Measurements from ENCODE around the gene FXYD5.

FXYD5 gene

DNA sequence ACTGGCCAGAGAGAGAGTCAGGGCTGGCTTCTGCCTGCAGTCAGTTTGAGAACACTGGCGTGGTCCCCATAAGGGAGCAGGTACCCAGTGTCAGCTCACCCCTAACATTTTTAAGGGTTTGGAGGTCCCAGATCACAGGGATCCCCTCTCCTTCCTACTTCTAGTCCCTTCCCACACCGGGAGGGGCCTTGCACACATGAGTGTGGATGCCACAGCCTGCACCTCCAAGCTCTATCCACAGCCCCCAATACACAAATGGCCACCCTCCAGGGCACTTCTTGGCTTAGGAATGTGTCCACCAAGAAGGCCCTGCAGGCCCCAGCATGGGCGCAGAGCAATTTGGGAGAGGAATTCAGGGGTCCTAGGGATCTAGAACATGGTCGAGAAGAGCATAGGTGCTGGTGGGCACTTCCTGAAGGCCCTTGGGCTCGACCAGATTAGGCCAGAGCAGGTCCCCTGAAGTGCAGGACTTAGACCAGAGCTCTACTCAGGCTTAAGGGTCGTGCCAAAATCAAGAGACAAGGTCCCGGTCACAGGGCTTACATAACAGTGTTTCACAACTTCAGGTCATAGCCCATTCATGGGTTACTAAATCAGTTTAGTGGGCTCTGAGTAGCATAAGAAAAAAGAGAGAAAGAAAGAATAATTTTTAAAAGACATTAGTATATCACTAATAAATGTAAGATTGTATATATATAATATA is 16.0 kb downstream of the FXYD5 start:
- no peaks in the 10 kb centered on the region for H3K4me1 ChIP-seq (ENCODE audit: control insufficient read depth, insufficient read depth, low read length)
- H3K27ac ChIP-seq (ENCODE audit: low read depth, low read length): no peak overlapping the region
- H3K36me3 ChIP-seq (ENCODE audit: control insufficient read depth, insufficient read depth, low read length): peaks cover 5% of the 10 kb centered on the region
- H3K9ac ChIP-seq (ENCODE audit: low read length): no peak overlapping the region
- no peaks in the 10 kb centered on the region for H3K27me3 ChIP-seq (ENCODE audit: control insufficient read depth, insufficient read depth, low read length)
- no peak overlapping the region for H3K4me3 ChIP-seq (ENCODE audit: low read length)

DNA sequence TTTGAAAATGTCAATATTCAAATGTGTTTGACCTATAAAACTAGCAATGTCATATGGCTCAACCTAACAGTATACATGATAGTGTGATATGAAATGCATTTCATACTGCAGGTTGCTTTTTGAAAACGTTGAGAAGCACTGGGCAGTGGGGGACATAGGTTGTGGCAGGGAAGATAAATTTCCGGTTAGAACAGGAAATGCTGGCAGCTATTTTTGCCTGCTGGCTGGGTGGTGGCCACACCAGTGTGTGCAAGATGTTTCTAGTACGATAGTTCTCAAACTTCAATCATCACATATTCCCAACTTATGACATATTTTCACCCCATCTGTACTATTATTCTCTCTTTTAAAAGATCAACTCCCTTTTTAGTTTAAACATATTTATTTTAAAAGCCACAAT is 17.2 kb downstream of the FXYD5 start:
- no peaks in the 10 kb centered on the region for H3K27me3 ChIP-seq (ENCODE audit: control insufficient read depth, insufficient read depth, low read length)
- H3K4me1 ChIP-seq (ENCODE audit: control insufficient read depth, insufficient read depth, low read length): no peaks in the 10 kb centered on the region
- H3K4me3 ChIP-seq (ENCODE audit: low read length): no peak overlapping the region
- H3K9ac ChIP-seq (ENCODE audit: low read length): no peak overlapping the region
- H3K27ac ChIP-seq (ENCODE audit: low read depth, low read length): no peak overlapping the region
- no peaks in the 10 kb centered on the region for H3K36me3 ChIP-seq (ENCODE audit: control insufficient read depth, insufficient read depth, low read length)

DNA sequence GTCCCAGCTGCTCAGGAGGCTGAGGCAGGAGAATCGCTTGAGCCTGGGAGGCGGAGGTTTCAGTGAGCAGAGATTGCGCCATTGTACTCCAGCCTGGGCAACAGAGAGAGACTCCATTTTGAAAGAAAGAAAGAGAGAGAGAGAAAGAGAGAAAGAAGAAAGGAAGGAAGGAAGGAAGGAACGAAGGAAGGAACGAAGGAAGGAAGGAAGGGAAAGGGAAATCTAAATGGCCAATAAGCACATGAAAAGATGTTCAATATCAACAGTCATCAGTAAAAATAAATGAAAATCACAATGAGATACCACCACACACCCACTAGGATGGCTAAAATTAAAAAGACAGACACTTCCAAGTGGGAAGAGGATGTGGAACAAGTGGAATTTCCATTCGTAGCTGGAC is 19.7 kb downstream of the FXYD5 start:
- H3K9ac ChIP-seq (ENCODE audit: low read length): no peak overlapping the region
- H3K4me1 ChIP-seq (ENCODE audit: control insufficient read depth, insufficient read depth, low read length): no peaks in the 10 kb centered on the region
- H3K27ac ChIP-seq (ENCODE audit: low read depth, low read length): no peak overlapping the region
- no peak overlapping the region for H3K4me3 ChIP-seq (ENCODE audit: low read length)
- no peaks in the 10 kb centered on the region for H3K36me3 ChIP-seq (ENCODE audit: control insufficient read depth, insufficient read depth, low read length)
- no peaks in the 10 kb centered on the region for H3K27me3 ChIP-seq (ENCODE audit: control insufficient read depth, insufficient read depth, low read length)

DNA sequence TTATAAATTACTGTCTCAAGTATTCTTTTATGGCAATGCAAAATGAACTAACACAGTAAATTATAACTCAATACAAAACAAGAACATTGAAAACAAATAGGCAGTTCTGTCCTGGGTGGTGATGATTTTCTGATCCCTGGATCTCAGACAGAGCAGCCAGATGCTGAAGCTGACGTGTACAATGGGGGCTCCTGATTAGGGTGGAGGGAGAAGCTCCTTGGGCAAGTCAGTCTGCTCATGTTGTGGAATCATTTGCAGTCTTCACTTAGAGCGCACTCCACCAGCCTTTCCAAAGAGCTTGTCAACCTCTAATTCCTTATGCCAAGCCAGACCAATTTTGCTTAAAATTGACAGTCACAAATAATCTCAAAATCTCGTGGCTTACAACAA is 21.6 kb downstream of the FXYD5 start:
- Histone ChIP-seq H3K27ac (ENCODE audit: low read depth, low read length) (no peak overlapping the region), H3K9ac (ENCODE audit: low read length) (no peak overlapping the region)

DNA sequence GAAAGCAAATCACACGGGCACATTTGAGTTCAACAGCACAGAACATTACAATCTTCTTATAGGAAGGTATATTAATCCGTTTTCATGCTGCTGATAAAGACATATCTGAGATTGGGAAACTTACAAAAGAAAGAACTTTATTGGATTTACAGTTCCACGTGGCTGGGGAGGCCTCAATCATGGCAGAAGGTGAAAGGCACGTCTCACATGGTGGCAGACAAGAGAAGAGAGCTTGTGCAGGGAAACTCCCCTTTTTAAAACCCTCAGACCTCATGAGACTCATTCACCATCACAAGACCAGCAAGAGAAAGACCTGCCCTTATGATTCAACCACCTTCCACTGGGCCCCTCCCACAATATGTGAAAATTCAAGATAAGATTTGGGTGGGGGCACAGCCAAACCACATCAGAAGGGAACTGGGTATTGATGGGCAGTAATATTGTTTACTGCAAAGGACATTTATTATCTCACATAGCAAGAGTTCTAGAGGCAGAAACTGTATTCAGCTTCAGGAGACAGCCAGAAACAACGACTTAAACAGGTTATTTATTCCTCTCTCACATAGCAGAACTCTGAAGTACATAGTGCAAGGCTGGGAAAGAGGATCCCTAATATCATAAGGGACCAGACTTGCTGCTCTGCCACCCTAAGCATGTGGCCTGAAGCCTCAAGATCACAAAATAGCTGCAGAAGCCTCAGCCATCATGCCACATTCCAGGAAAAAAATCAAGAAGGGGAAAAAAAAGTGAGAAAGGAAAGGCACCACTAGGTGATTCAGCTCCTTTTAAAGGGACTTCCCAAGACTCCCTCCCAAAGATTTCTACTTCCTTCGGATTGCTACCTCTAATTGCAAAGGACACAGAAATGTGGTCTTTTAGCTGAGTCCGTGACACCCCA is 23.1 kb downstream of the FXYD5 start:
- Histone ChIP-seq H3K27me3 (ENCODE audit: control insufficient read depth, insufficient read depth, low read length) (no peaks in the 10 kb centered on the region), H3K36me3 (ENCODE audit: control insufficient read depth, insufficient read depth, low read length) (no peaks in the 10 kb centered on the region), H3K4me1 (ENCODE audit: control insufficient read depth, insufficient read depth, low read length) (no peaks in the 10 kb centered on the region), H3K27ac (ENCODE audit: low read depth, low read length) (no peak overlapping the region), H3K4me3 (ENCODE audit: low read length) (no peak overlapping the region), H3K9ac (ENCODE audit: low read length) (no peak overlapping the region)

More for the DNA sequence above, 21.6 kb downstream of the FXYD5 start:
- Histone ChIP-seq H3K4me1 (ENCODE audit: control insufficient read depth, insufficient read depth, low read length) (no peaks in the 10 kb centered on the region), H3K4me3 (ENCODE audit: low read length) (no peak overlapping the region), H3K36me3 (ENCODE audit: control insufficient read depth, insufficient read depth, low read length) (no peaks in the 10 kb centered on the region), H3K27me3 (ENCODE audit: control insufficient read depth, insufficient read depth, low read length) (no peaks in the 10 kb centered on the region)

DNA sequence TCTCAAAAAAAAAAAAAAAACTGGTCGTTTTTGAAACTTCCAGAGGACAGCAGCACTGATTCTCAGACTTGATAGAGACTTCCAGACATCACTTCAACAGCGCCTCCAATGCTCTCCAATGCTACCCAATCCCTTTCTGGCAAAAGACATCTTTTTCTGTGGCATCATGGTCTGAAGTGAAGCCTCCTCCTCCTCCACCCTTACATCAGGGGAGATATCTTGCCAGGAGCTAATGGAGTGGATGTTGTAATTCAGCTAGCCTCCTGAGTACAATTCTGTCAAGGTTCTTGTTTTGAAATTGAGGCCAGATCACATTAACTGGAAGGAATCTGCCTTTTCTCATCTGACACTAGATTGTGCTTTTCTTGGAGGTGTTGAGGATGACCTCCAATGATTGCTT is 24.2 kb downstream of the FXYD5 start:
- Histone ChIP-seq H3K4me3 (ENCODE audit: low read length) (no peak overlapping the region), H3K27ac (ENCODE audit: low read depth, low read length) (no peak overlapping the region), H3K27me3 (ENCODE audit: control insufficient read depth, insufficient read depth, low read length) (no peaks in the 10 kb centered on the region), H3K36me3 (ENCODE audit: control insufficient read depth, insufficient read depth, low read length) (no peaks in the 10 kb centered on the region), H3K4me1 (ENCODE audit: control insufficient read depth, insufficient read depth, low read length) (no peaks in the 10 kb centered on the region), H3K9ac (ENCODE audit: low read length) (no peak overlapping the region)

DNA sequence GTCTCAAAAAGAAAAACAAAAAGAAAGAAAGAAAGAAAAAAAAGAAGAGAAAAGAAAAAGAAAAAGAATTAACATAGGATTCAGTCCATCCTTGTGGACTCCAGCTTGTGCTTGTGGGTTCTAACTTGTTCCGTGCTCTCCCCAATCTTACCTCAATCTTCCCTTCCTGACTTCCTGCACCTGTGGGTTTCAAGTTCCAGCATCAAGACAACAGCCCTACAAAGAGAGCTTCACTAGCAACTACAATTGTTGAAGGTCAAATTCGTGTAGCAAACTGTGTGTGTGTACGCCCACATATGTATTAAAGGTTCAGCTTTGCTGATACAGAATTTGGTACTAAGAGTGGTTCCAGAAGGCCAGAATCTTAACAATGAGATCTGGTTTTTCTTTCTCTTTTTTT is 25.3 kb downstream of the FXYD5 start:
- H3K36me3 ChIP-seq (ENCODE audit: control insufficient read depth, insufficient read depth, low read length): no peaks in the 10 kb centered on the region
- H3K4me1 ChIP-seq (ENCODE audit: control insufficient read depth, insufficient read depth, low read length): no peaks in the 10 kb centered on the region
- no peak overlapping the region for H3K4me3 ChIP-seq (ENCODE audit: low read length)
- no peak overlapping the region for H3K9ac ChIP-seq (ENCODE audit: low read length)
- no peak overlapping the region for H3K27ac ChIP-seq (ENCODE audit: low read depth, low read length)
- no peaks in the 10 kb centered on the region for H3K27me3 ChIP-seq (ENCODE audit: control insufficient read depth, insufficient read depth, low read length)

DNA sequence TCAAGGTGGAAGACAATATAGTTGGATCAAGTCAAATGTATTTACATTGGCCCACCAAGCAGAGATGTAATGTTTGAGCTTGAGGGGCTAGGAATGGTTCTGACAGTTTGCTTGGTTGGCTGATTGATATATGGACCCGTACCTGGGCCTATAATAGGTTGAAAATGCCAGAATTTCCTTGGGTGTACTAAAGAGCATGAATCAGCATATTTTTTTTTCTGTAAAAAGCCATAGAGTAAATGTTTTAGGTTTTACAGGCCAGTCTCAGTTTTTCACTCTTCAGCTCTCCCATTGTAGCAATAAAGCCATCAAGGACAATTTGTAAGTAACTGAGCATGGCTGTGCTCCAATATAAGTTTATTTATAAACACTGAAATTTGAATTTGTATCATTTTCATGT is 26.9 kb downstream of the FXYD5 start:
- no peak overlapping the region for H3K4me3 ChIP-seq (ENCODE audit: low read length)
- H3K4me1 ChIP-seq (ENCODE audit: control insufficient read depth, insufficient read depth, low read length): no peaks in the 10 kb centered on the region
- no peaks in the 10 kb centered on the region for H3K36me3 ChIP-seq (ENCODE audit: control insufficient read depth, insufficient read depth, low read length)
- H3K9ac ChIP-seq (ENCODE audit: low read length): no peak overlapping the region
- H3K27me3 ChIP-seq (ENCODE audit: control insufficient read depth, insufficient read depth, low read length): no peaks in the 10 kb centered on the region
- no peak overlapping the region for H3K27ac ChIP-seq (ENCODE audit: low read depth, low read length)

DNA sequence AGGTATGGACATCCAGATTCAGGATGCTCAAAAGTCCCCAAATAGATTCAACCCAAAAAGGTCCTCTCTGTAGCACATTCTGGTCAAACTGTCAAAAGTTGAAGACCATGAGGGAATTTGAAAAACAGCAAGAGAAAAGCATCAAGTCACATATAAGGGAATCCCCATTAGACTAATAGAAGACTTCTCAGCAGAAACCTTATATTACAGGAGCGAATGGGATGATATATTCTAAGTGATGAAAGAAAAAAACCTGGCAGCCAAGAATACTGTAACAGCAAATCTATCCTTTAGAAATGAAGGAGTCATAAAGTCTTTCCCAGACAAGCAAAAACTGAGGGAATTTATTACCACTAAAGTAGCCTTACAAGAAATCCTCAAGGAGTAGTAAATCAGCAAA is 29.7 kb downstream of the FXYD5 start:
- Histone ChIP-seq H3K4me3 (ENCODE audit: low read length) (no peak overlapping the region), H3K9ac (ENCODE audit: low read length) (no peak overlapping the region), H3K36me3 (ENCODE audit: control insufficient read depth, insufficient read depth, low read length) (no peaks in the 10 kb centered on the region), H3K27me3 (ENCODE audit: control insufficient read depth, insufficient read depth, low read length) (no peaks in the 10 kb centered on the region), H3K4me1 (ENCODE audit: control insufficient read depth, insufficient read depth, low read length) (no peaks in the 10 kb centered on the region), H3K27ac (ENCODE audit: low read depth, low read length) (no peak overlapping the region)

DNA sequence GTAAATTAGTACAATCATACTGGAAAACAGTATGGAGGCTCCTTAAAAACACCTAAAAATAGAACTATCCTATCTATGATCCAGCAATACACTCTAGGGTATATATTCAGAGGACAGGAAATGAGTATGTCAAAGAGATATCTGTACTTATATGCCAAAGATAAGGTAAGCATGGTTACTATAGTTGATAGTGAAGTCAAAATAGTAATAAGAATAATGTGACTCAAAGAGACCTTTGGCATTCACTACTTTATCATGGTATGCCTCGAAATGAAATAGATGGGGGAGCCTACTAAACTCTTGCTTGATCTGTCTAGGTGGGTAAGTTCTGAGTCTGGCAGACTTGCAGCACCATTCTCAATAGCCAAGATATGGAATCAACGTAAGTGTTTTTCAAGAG is 30.3 kb downstream of the FXYD5 start:
- H3K4me1 ChIP-seq (ENCODE audit: control insufficient read depth, insufficient read depth, low read length): no peaks in the 10 kb centered on the region
- H3K9ac ChIP-seq (ENCODE audit: low read length): no peak overlapping the region
- no peaks in the 10 kb centered on the region for H3K36me3 ChIP-seq (ENCODE audit: control insufficient read depth, insufficient read depth, low read length)
- no peak overlapping the region for H3K4me3 ChIP-seq (ENCODE audit: low read length)
- no peak overlapping the region for H3K27ac ChIP-seq (ENCODE audit: low read depth, low read length)
- no peaks in the 10 kb centered on the region for H3K27me3 ChIP-seq (ENCODE audit: control insufficient read depth, insufficient read depth, low read length)

DNA sequence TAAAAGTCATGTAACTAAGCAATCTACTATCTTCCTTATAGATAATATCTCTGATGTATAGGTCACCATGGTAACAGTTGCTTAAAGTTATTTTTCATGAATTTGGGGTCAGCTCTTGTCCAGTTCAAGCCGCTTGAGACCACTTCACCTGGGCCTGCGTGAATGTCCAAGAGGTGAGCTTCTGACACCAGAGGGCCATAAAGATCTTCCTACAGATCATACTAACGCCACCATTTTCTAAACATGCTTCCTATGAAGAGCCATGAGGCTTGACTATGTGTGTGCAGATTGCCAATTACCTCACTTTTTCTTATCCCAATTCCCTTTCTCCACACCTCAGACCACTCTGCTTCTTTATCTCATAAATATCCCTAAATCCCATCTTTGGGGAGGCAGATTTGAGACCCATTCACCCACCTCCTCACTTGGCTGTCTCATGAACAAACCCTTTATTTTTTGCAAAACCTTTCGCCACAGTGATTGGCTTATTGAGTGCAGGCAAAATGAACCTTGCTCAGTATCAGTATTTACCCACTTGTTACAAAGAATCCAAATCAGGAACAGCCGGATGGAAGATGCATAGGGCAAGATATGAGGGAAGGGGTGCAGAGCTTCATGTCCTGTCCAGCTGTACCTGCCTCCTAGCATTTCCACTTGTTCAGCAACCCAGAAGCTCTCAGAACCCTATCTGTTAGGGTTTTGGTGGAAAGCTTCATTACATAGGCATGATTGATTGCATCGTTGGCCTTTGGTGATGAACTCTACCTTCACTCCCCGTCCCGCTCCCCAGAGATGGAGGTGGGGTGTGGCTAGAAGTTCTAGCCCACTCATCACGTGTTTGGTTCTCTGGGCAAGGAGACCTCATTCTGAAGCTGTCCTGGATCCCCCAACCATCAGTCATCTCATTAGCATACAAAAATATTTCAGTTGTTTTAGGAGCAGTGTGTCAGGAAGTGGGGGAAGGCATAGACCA is 39.8 kb downstream of the FXYD5 start:
- H3K27ac ChIP-seq (ENCODE audit: low read depth, low read length): no peak overlapping the region
- H3K36me3 ChIP-seq (ENCODE audit: control insufficient read depth, insufficient read depth, low read length): no peaks in the 10 kb centered on the region
- no peak overlapping the region for H3K4me3 ChIP-seq (ENCODE audit: low read length)
- H3K27me3 ChIP-seq (ENCODE audit: control insufficient read depth, insufficient read depth, low read length): no peaks in the 10 kb centered on the region
- no peak overlapping the region for H3K9ac ChIP-seq (ENCODE audit: low read length)
- no peaks in the 10 kb centered on the region for H3K4me1 ChIP-seq (ENCODE audit: control insufficient read depth, insufficient read depth, low read length)

DNA sequence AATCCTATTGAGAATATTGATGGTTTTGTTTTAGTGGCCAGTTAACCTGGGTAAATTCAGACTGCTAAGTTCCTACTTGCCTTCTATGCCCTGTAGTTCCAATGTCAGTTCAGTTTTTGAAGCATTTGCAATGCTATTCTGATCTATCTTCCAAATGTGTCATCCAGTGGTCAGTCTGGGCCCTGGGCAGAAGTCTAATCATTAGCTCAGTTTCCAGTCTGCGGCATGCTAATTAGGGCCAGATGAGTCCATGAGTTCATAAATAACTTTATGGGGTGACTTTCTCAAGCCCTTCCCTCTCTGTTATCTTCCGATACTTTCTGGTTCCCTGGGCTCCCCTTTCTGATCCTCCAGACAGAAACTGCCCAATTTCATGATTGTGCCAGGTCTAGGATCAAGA is 41.3 kb downstream of the FXYD5 start:
- no peak overlapping the region for H3K27ac ChIP-seq (ENCODE audit: low read depth, low read length)
- no peak overlapping the region for H3K9ac ChIP-seq (ENCODE audit: low read length)
- no peak overlapping the region for H3K4me3 ChIP-seq (ENCODE audit: low read length)
- no peaks in the 10 kb centered on the region for H3K36me3 ChIP-seq (ENCODE audit: control insufficient read depth, insufficient read depth, low read length)
- H3K27me3 ChIP-seq (ENCODE audit: control insufficient read depth, insufficient read depth, low read length): no peaks in the 10 kb centered on the region
- no peaks in the 10 kb centered on the region for H3K4me1 ChIP-seq (ENCODE audit: control insufficient read depth, insufficient read depth, low read length)
